Adrenal gland (tissue), 12 donors: Measurements from ENCODE around the gene BUB3. TPM values are rescaled to one million over a fixed set of nuclear protein-coding genes. Genes with fewer than 3 reads are reported as not detected.

Source experiments
- DNase-seq, 7 donors: peaks; one replicate each; pipeline ENCODE4 v3.0.0-alpha.2; 2019 to 2020
- H3K27ac ChIP-seq, 5 donors: fragments of 200-600 bp; sonication (generic) in 4 of 5; 1 replicate in 3 of 5; 2 replicates in 2 of 5; pipeline versions ENCODE4 v1.5.1 to v1.8.0; 2016 to 2020; ENCODE audit warnings: mild to moderate bottlenecking in 1 of 5
- H3K27me3 ChIP-seq: fragments of 200-600 bp; 2 replicates; pipeline ENCODE4 v1.8.0; 2021
- H3K36me3 ChIP-seq, 2 donors: fragments of 200-600 bp; replicated peaks in 1 of 2; 1 replicate in 1 of 2; 2 replicates in 1 of 2; pipeline versions ENCODE4 v1.5.1 to v1.8.0; 2018 to 2022
- H3K4me1 ChIP-seq, 2 donors: fragments of 200-600 bp; replicated peaks in 1 of 2; 1 replicate in 1 of 2; 2 replicates in 1 of 2; pipeline versions ENCODE4 v1.5.1 to v1.8.0; 2018 to 2021
- H3K4me3 ChIP-seq, 4 donors: fragments of 200-600 bp; sonication (generic) in 3 of 4; one replicate each; pipeline ENCODE4 v1.5.1; 2016 to 2018
- H3K9me3 ChIP-seq, 3 donors: fragments of 200-600 bp; sonication (generic) in 1 of 3; replicated peaks in 1 of 3; 1 replicate in 2 of 3; 2 replicates in 1 of 3; pipeline versions ENCODE4 v1.5.1 to v1.8.0; 2016 to 2021
- POLR2A ChIP-seq, 2 donors: fragments of 450-650 bp; IDR thresholded peaks; one replicate each; pipeline ENCODE4 v1.6.1; 2017; ENCODE audit warnings: antibody characterized with exemption in 2 of 2, mild to moderate bottlenecking in 2 of 2, moderate library complexity in 1 of 2
- WGBS, 4 donors: extraction: QIAGEN DNeasy Blood & Tissue Kit in 2 of 4; methylation state at CpG; one replicate each; pipeline versions ENCODE4 v1.1.5 to v1.1.7; 2013 to 2017; 5-methylcytosine and 5-hydroxymethylcytosine counted together
- intact Hi-C, 2 donors: fragments of 100-400 bp; cut with DNase I; formaldehyde crosslinking; loops; one replicate each; pipeline versions ENCODE4 v1.14.1 to v1.15.0; 2022 to 2023
- polyA plus RNA-seq, 3 donors: library from polyadenylated mRNA; stranded (reverse); fragments of 200-250 nt in 2 of 3; fragments of 350-450 nt in 1 of 3; fragmentation: Illumina TruSeq in 1 of 3; extraction: RNeasy Lipid Tissue Mini Kit (QIAGEN cat#74804) in 1 of 3; gene quantifications; one replicate each; pipeline ENCODE4 v1.2.3, GENCODE V29; 2013 to 2014
- total RNA-seq, 9 donors: library from RNA; depleted of rRNA in 4 of 9; stranded (reverse); fragments of >200 nt in 4 of 9; fragments of 120-200 nt in 1 of 9; fragmentation: NEBNext Ultra II Directional in 1 of 9; extraction: Animal tissue kit (Norgen Biotek cat#: 25700) in 1 of 9; gene quantifications; one replicate each; pipeline versions ENCODE4 v1.1.0 to v1.2.4, GENCODE V29; 2013 to 2023
- TF ChIP-seq, protein P1 (sequence below), 6 experiments: fragments of 450-650 bp in 4 of 6; fragments of 200-600 bp in 2 of 6; sonication (generic) in 1 of 6; IDR thresholded peaks; 1 replicate in 5 of 6; 2 replicates in 1 of 6; pipeline versions ENCODE4 v1.5.1 to v1.8.0; 2016 to 2021; ENCODE audit warnings: antibody characterized with exemption in 6 of 6, mild to moderate bottlenecking in 2 of 6, moderate library complexity in 1 of 6
- donor health status: healthy with polysubstance abuse.
- donor health status: Bipolar disorder and iron deficiency.
- donor health status: DM: yes; HTN: yes; CAD: no.
- donor health status: DM: no; HTN: no; CAD: no.
- donor health status: DM: no; HTN: no; CAD: no.
- donor health status: DM: yes; HTN: yes; CAD: no.

The BUB3 gene
- total and polyA plus RNA-seq, 12 donors = 23.8 to 167 (median 106) TPM

DNA sequence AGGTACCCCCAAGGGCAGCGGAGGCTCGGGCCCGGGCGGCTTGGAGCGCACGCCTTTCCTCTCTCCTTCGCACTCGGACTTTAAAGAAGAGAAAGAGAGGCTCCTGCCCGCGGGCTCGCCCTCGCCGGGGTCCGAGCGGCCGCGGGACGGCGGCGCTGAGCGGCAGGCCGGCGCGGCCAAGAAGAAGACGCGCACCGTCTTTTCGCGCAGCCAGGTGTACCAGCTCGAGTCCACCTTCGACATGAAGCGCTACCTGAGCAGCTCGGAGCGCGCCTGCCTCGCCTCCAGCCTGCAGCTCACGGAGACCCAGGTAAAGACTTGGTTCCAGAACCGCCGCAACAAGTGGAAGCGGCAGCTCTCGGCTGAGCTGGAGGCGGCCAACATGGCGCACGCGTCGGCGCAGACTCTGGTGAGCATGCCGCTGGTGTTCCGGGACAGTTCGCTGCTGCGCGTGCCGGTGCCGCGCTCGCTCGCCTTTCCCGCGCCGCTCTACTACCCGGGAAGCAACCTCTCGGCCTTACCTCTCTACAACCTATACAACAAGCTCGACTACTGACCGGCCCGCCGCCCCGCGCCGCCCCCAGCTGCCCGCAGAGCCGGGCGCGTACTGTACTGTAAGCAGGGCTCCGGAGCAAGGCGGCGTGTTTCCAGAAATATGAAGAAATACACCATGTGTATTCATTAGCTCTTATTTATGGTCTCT lies 4.5 kb upstream of the BUB3 start:
- TF ChIP-seq, protein P1, sequence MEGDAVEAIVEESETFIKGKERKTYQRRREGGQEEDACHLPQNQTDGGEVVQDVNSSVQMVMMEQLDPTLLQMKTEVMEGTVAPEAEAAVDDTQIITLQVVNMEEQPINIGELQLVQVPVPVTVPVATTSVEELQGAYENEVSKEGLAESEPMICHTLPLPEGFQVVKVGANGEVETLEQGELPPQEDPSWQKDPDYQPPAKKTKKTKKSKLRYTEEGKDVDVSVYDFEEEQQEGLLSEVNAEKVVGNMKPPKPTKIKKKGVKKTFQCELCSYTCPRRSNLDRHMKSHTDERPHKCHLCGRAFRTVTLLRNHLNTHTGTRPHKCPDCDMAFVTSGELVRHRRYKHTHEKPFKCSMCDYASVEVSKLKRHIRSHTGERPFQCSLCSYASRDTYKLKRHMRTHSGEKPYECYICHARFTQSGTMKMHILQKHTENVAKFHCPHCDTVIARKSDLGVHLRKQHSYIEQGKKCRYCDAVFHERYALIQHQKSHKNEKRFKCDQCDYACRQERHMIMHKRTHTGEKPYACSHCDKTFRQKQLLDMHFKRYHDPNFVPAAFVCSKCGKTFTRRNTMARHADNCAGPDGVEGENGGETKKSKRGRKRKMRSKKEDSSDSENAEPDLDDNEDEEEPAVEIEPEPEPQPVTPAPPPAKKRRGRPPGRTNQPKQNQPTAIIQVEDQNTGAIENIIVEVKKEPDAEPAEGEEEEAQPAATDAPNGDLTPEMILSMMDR (IDR thresholded peaks at IDR 0.05) = no peak
- no peak for TF ChIP-seq POLR2A (IDR thresholded peaks at IDR 0.05)

DNA sequence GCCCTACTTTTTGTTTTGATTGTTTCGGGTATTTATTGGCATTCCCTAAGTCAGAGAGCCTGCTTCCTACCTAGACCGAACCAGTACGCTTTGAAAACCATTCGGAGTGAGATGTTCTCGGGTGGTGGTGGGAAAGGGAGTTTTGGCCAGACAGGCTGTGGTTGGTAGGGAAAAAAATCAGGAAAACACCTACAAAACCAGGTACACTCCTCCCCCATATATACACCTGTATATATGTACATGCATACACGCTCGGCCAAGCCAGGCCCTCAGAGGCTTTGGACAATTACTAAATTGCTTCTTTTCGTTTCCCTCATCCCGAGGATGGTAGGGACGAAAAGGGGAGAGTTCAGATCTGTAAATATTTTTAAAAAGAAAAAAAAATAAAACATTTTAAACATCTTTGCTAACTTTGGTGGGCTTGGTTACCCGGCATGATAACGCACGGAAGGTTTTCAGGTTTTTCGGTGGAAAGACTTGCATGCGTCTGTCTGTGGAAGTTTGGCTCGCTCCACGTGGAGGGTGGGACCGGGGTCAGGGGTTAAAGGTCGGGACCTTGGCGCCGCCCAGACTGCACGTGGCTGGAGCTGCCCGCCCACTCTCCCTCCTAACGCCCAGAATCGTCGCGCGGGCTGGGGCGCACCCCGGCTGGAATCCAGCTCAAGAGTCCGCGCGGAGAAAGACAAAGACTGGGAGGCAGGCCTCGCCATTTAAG lies 3.8 kb upstream of the BUB3 start:
- Histone ChIP-seq H3K4me3 (peak overlapping the region in 1 of 4 donors; percentile 47), H3K4me1 (peaks cover 10 to 37% of the 10 kb centered on the region in 2 donors), H3K27me3 (peaks cover 69% of the 10 kb centered on the region), H3K36me3 (no peaks in the 10 kb centered on the region), H3K27ac (no peak overlapping the region), H3K9me3 (no peaks in the 10 kb centered on the region)
- TF ChIP-seq, protein P1 (IDR thresholded peaks at IDR 0.05) = no peak
- no peak for TF ChIP-seq POLR2A (IDR thresholded peaks at IDR 0.05)
- WGBS, 4 donors = 17 to 28% (median 20%) methylated on average over 24 to 34 of the region's 34 CpGs
- intact Hi-C loops = no loop called here
- no peak for DNase-seq

More for the DNA sequence above, 4.5 kb upstream of the BUB3 start:
- DNase-seq = no peak
- Histone ChIP-seq H3K9me3 (no peaks in the 10 kb centered on the region), H3K4me3 (peak overlapping the region in 2 of 4 donors; percentile 10 to 47), H3K4me1 (peaks cover 7 to 32% of the 10 kb centered on the region in 2 donors), H3K36me3 (no peaks in the 10 kb centered on the region), H3K27ac (no peak overlapping the region), H3K27me3 (peaks cover 76% of the 10 kb centered on the region)
- intact Hi-C loops = no loop called here
- 2 to 3% (median 3%) methylated on average over 21 to 76 of the region's 76 CpGs for WGBS, 4 donors

GRCh38 chr10:123150986-123151736 lies 3.0 kb upstream of the BUB3 start:
- H3K27ac ChIP-seq = no peak overlapping the region
- TF ChIP-seq, protein P1 (IDR thresholded peaks at IDR 0.05) = no peak
- no peak for TF ChIP-seq POLR2A (IDR thresholded peaks at IDR 0.05)
- peaks cover 61% of the 10 kb centered on the region for H3K27me3 ChIP-seq
- 6 to 14% (median 9%) methylated on average over 9 to 56 of the region's 56 CpGs for WGBS, 4 donors
- H3K4me1 ChIP-seq = peaks cover 10 to 40% of the 10 kb centered on the region in 2 donors
- intact Hi-C loops = no loop called here
- H3K36me3 ChIP-seq = peaks cover 0 to 2% of the 10 kb centered on the region in 2 donors
- no peak for DNase-seq
- H3K4me3 ChIP-seq = peak overlapping the region in 1 of 4 donors; percentile 44
- H3K9me3 ChIP-seq = no peaks in the 10 kb centered on the region

DNA sequence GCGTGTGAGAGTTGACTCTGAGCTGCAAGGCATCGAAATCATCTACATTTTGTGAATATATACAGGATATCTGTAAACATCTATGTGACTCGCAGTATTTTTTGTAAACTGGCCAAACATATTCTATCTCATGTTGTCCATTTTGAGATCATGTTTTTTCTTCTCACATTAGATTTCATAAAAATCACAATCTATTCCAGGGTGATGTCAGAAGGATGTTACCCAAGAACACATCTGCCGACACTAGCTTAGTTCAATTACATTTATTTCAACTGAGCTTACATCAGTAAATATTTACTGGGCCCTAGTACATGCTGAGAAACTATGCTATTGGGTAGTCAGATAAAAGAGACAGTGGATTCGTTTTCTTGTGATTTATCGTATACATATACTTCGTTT lies 2.5 kb upstream of the BUB3 start:
- intact Hi-C loops = no loop called here
- DNase-seq = no peak
- 31 to 40% (median 35%) methylated on average over 7 of the region's 7 CpGs for WGBS, 4 donors

More for the DNA sequence above, 2.5 kb upstream of the BUB3 start:
- peaks cover 0 to 5% of the 10 kb centered on the region in 2 donors for H3K36me3 ChIP-seq
- H3K4me1 ChIP-seq = peaks cover 10 to 41% of the 10 kb centered on the region in 2 donors
- H3K4me3 ChIP-seq = no peak overlapping the region
- H3K9me3 ChIP-seq = no peaks in the 10 kb centered on the region
- peaks cover 56% of the 10 kb centered on the region for H3K27me3 ChIP-seq
- TF ChIP-seq POLR2A (IDR thresholded peaks at IDR 0.05) = no peak
- TF ChIP-seq, protein P1 (IDR thresholded peaks at IDR 0.05) = no peak
- H3K27ac ChIP-seq = no peak overlapping the region
